Peyer's patch (tissue), 4 donors: ENCODE measurements around the gene CDK19.

Experiments
- POLR2A ChIP-seq, 2 donors: fragments of 450-650 bp; IDR thresholded peaks; one replicate each; pipeline ENCODE4 v1.5.1; 2017; ENCODE audit warnings: antibody characterized with exemption in 2 of 2, mild to moderate bottlenecking in 2 of 2, moderate library complexity in 2 of 2
- TF ChIP-seq, protein P1 (sequence below), 6 experiments: fragments of 450-650 bp in 4 of 6; fragments of 200-600 bp in 2 of 6; sonication (generic) in 1 of 6; IDR thresholded peaks; one replicate each; pipeline ENCODE4 v1.5.1; 2017 to 2019; ENCODE audit warnings: antibody characterized with exemption in 6 of 6, mild to moderate bottlenecking in 3 of 6, moderate library complexity in 1 of 6

DNA sequence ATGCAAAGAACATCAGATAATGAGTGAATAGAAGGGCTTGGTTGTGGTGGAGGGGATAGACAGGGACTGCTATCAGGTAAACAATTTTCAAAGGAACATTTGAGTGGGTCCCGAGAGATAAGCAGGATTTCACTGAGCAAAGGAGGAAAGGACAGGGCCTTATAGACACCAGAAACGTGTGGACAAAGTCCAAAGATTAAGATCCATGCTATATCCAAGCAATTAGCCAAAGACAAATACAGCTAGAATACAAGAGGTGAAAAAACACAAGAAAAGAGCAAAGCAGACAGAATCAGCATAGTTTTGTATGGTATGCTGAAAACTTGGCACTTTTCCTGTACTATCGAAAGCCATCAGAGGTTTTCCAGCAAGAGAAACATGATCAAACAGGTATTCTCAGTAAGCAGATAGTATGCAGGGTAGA, 59.8 kb downstream of the CDK19 start:
- TF ChIP-seq POLR2A (IDR thresholded peaks at IDR 0.05): no peak
- TF ChIP-seq, protein P1, sequence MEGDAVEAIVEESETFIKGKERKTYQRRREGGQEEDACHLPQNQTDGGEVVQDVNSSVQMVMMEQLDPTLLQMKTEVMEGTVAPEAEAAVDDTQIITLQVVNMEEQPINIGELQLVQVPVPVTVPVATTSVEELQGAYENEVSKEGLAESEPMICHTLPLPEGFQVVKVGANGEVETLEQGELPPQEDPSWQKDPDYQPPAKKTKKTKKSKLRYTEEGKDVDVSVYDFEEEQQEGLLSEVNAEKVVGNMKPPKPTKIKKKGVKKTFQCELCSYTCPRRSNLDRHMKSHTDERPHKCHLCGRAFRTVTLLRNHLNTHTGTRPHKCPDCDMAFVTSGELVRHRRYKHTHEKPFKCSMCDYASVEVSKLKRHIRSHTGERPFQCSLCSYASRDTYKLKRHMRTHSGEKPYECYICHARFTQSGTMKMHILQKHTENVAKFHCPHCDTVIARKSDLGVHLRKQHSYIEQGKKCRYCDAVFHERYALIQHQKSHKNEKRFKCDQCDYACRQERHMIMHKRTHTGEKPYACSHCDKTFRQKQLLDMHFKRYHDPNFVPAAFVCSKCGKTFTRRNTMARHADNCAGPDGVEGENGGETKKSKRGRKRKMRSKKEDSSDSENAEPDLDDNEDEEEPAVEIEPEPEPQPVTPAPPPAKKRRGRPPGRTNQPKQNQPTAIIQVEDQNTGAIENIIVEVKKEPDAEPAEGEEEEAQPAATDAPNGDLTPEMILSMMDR (IDR thresholded peaks at IDR 0.05): no peak
